ENCODE measurements around the gene SPDYE2B. TPM values are rescaled to one million over a fixed set of nuclear protein-coding genes. Genes with fewer than 3 reads are reported as not detected.
"Not testable (repeated sequence)": the region's sequence is repeated elsewhere in the genome, so short reads cannot be mapped to it uniquely, and the experiment has no call there.

SPDYE2B gene
- not detected for total RNA-seq
- not detected for polyA plus RNA-seq
- long read RNA-seq, donor 1, partial matches to known transcripts: 0 of 18 reads
- long read RNA-seq, donor 1, other reads (novel, unspliced or antisense): 18 of 18 reads
- long read RNA-seq, donor 2, partial matches to known transcripts: 1 of 3 reads
- long read RNA-seq, donor 2, other reads (novel, unspliced or antisense): 2 of 3 reads
- long read RNA-seq, donor 3, partial matches to known transcripts: 0 of 6 reads
- long read RNA-seq, donor 3, other reads (novel, unspliced or antisense): 6 of 6 reads
- long read RNA-seq, donor 4, partial matches to known transcripts: 0 of 2 reads
- long read RNA-seq, donor 4, other reads (novel, unspliced or antisense): 2 of 2 reads

GRCh38 chr7:102649924-102650323 lies at the start of gene SPDYE2B:
Gene SPDYE2B, plus strand, starts transcription at chr7:102650319. Its CDS starts 2,030 bp downstream, at chr7:102652349.
- H3K9me3 ChIP-seq (ENCODE audit: control insufficient read depth, low read length); H3K27ac ChIP-seq (ENCODE audit: low read length); intact Hi-C loops (cut with DNase I); H3K4me1 ChIP-seq (ENCODE audit: control insufficient read depth, insufficient read depth, low read length); H3K4me3 ChIP-seq (ENCODE audit: low read length); H3K27me3 ChIP-seq (ENCODE audit: control insufficient read depth, insufficient read depth); DNase-seq: not testable (repeated sequence)
- ATAC-seq: peak; percentile 36 to 63
- WGBS: no CpG with 5 or more reads among the region's 4 CpGs

GRCh38 chr7:102602317-102602716 lies 47.8 kb upstream of the SPDYE2B start:
- H3K27me3 ChIP-seq (ENCODE audit: control insufficient read depth, insufficient read depth); H3K27ac ChIP-seq (ENCODE audit: low read length); H3K9me3 ChIP-seq (ENCODE audit: control insufficient read depth, low read length); DNase-seq; H3K4me1 ChIP-seq (ENCODE audit: control insufficient read depth, insufficient read depth, low read length); ATAC-seq; intact Hi-C loops (cut with DNase I); H3K4me3 ChIP-seq (ENCODE audit: low read length): not testable (repeated sequence)
- no CpG with 5 or more reads among the region's 12 CpGs for WGBS

- H3K27ac ChIP-seq (ENCODE audit: low read length); H3K27me3 ChIP-seq (ENCODE audit: control insufficient read depth, insufficient read depth); H3K9me3 ChIP-seq (ENCODE audit: control insufficient read depth, low read length); intact Hi-C loops (cut with DNase I); H3K4me1 ChIP-seq (ENCODE audit: control insufficient read depth, insufficient read depth, low read length); DNase-seq; H3K4me3 ChIP-seq (ENCODE audit: low read length): not testable (repeated sequence)
- ATAC-seq: peak; percentile 68 to 84
- WGBS: 25% methylated on average over 5 of the region's 19 CpGs
Observed at GRCh38 chr7:102604431-102605145, 45.5 kb upstream of the SPDYE2B start.

GRCh38 chr7:102606848-102607247 lies 43.3 kb upstream of the SPDYE2B start:
- intact Hi-C loops (cut with DNase I); H3K9me3 ChIP-seq (ENCODE audit: control insufficient read depth, low read length); DNase-seq; H3K4me1 ChIP-seq (ENCODE audit: control insufficient read depth, insufficient read depth, low read length); H3K27ac ChIP-seq (ENCODE audit: low read length); ATAC-seq; H3K4me3 ChIP-seq (ENCODE audit: low read length); H3K27me3 ChIP-seq (ENCODE audit: control insufficient read depth, insufficient read depth): not testable (repeated sequence)
- no CpG with 5 or more reads among the region's 5 CpGs for WGBS

GRCh38 chr7:102609734-102610133 lies 40.4 kb upstream of the SPDYE2B start:
- H3K27me3 ChIP-seq (ENCODE audit: control insufficient read depth, insufficient read depth); H3K4me1 ChIP-seq (ENCODE audit: control insufficient read depth, insufficient read depth, low read length); H3K9me3 ChIP-seq (ENCODE audit: control insufficient read depth, low read length); ATAC-seq; H3K4me3 ChIP-seq (ENCODE audit: low read length); H3K27ac ChIP-seq (ENCODE audit: low read length); intact Hi-C loops (cut with DNase I): not testable (repeated sequence)
- 76% methylated on average over 5 of the region's 10 CpGs for WGBS
- DNase-seq: peak in 1 of 3 donors; percentile 55

- H3K27me3 ChIP-seq (ENCODE audit: control insufficient read depth, insufficient read depth); intact Hi-C loops (cut with DNase I); H3K27ac ChIP-seq (ENCODE audit: low read length); H3K4me3 ChIP-seq (ENCODE audit: low read length); H3K4me1 ChIP-seq (ENCODE audit: control insufficient read depth, insufficient read depth, low read length); H3K9me3 ChIP-seq (ENCODE audit: control insufficient read depth, low read length): not testable (repeated sequence)
- peak in 1 of 2 donors; percentile 4 for ATAC-seq
- WGBS: no CpG with 5 or more reads among the region's 7 CpGs
- peak in 2 of 3 donors; percentile 40 to 56 for DNase-seq
Observed at GRCh38 chr7:102610441-102610840, 39.7 kb upstream of the SPDYE2B start.

GRCh38 chr7:102611013-102611674 lies 39.0 kb upstream of the SPDYE2B start:
- H3K4me3 ChIP-seq (ENCODE audit: low read length); intact Hi-C loops (cut with DNase I); H3K27me3 ChIP-seq (ENCODE audit: control insufficient read depth, insufficient read depth); H3K27ac ChIP-seq (ENCODE audit: low read length); DNase-seq; H3K9me3 ChIP-seq (ENCODE audit: control insufficient read depth, low read length); H3K4me1 ChIP-seq (ENCODE audit: control insufficient read depth, insufficient read depth, low read length): not testable (repeated sequence)
- WGBS: no CpG with 5 or more reads among the region's 30 CpGs
- ATAC-seq: peak; percentile 74 to 80

- not testable (repeated sequence) for H3K27me3 ChIP-seq (ENCODE audit: control insufficient read depth, insufficient read depth)
Observed at GRCh38 chr7:102611675-102612325, 38.3 kb upstream of the SPDYE2B start.

GRCh38 chr7:102613575-102614345 lies 36.4 kb upstream of the SPDYE2B start:
- H3K9me3 ChIP-seq (ENCODE audit: control insufficient read depth, low read length); H3K4me3 ChIP-seq (ENCODE audit: low read length); H3K27me3 ChIP-seq (ENCODE audit: control insufficient read depth, insufficient read depth); ATAC-seq; H3K27ac ChIP-seq (ENCODE audit: low read length); intact Hi-C loops (cut with DNase I); H3K4me1 ChIP-seq (ENCODE audit: control insufficient read depth, insufficient read depth, low read length): not testable (repeated sequence)
- WGBS: 56% methylated on average over 4 of the region's 15 CpGs
- DNase-seq: peak in 2 of 3 donors; percentile 49 to 65

More at GRCh38 chr7:102611675-102612325, 38.3 kb upstream of the SPDYE2B start:
- WGBS: 17% methylated on average over 8 of the region's 10 CpGs
- H3K4me1 ChIP-seq (ENCODE audit: control insufficient read depth, insufficient read depth, low read length); H3K9me3 ChIP-seq (ENCODE audit: control insufficient read depth, low read length); intact Hi-C loops (cut with DNase I); H3K4me3 ChIP-seq (ENCODE audit: low read length): not testable (repeated sequence)
- DNase-seq (peak; percentile 41 to 75 (median 73)), ATAC-seq (peak in 1 of 2 donors; percentile 8)
- H3K27ac ChIP-seq (ENCODE audit: low read length): peak overlapping the region; percentile 11

GRCh38 chr7:102614346-102614697 lies 35.8 kb upstream of the SPDYE2B start:
- ATAC-seq: peak in 1 of 2 donors; percentile 28
- DNase-seq; H3K27ac ChIP-seq (ENCODE audit: low read length); H3K4me3 ChIP-seq (ENCODE audit: low read length); H3K27me3 ChIP-seq (ENCODE audit: control insufficient read depth, insufficient read depth); H3K9me3 ChIP-seq (ENCODE audit: control insufficient read depth, low read length); H3K4me1 ChIP-seq (ENCODE audit: control insufficient read depth, insufficient read depth, low read length); intact Hi-C loops (cut with DNase I): not testable (repeated sequence)
- WGBS: no CpG with 5 or more reads among the region's 4 CpGs

Data from right cardiac atrium (tissue), 5 donors.